Fibroblast of peridontal ligament (primary cell): ENCODE data around the gene ABHD8.

Experiments
- DNase-seq: peaks from one replicate; pipeline ENCODE4 v3.0.0-alpha.2; 2010; ENCODE audit errors: extremely low read depth

The ABHD8 gene

GRCh38 chr19:17242431-17243208 is 60.6 kb downstream of the ABHD8 start:
- no peak for DNase-seq
